KBM-7 (cell line): ENCODE results near the gene OLFML1.

Source experiments
- DNase-seq: peaks from one replicate; pipeline ENCODE4 v3.0.0-alpha.2; 2015
- in situ Hi-C: fragments of 300-500 bp; cut with MboI; formaldehyde crosslinking; loops from 2 replicates; pipeline ENCODE4 v1.14.3; 2020; ENCODE audit warnings: low sequenced_read_pairs, low pct_unique_long_range_greater_than_20kb, mixed read lengths

OLFML1 gene

GRCh38 chr11:7545611-7546010, 60.3 kb downstream of the OLFML1 start:
- in situ Hi-C loops: no loop called here
- DNase-seq: no peak

DNA sequence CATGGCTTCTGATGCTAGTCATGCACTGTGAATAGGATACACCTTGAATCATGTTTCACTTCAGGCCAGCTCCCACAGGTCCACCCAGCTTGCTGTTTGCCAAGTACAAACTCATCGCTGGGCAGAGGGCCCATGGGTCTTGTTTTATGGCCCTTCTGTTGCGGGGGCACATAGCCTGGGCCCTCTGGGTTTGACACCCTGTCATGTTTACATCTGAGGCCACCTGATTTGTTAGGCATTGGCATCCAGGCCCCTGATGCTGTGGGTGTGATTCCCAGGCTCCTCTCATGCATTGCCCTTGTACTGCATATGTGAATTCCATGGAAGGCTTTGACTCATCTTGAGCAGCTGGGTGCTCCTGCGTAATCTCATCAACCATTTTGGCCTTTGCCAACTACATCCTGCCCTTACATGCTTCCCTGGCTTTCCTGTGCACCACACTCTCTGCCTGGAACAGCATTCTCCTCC, 61.1 kb downstream of the OLFML1 start:
- no peak for DNase-seq
- in situ Hi-C loops: no loop called here

DNA sequence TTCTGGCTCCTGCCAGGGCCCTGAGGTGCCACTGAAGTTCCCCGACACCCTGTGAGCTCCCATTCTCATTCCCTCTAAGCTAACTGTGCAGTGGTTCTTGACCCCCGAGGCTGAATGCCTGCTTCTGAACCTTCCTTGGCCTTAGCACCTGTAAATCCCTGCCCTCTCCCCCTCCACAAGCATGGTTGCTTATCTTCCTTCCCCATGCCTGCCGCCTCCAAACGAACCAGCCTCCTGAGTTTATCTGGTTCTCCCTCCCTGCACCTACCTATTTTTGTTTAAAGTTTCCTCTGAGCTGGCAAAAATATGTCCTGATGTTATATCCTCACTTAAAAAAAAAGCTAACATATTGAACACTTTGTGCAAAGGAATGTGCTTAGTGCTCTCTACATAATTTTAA, 62.4 kb downstream of the OLFML1 start:
- in situ Hi-C loops: no loop called here

DNA sequence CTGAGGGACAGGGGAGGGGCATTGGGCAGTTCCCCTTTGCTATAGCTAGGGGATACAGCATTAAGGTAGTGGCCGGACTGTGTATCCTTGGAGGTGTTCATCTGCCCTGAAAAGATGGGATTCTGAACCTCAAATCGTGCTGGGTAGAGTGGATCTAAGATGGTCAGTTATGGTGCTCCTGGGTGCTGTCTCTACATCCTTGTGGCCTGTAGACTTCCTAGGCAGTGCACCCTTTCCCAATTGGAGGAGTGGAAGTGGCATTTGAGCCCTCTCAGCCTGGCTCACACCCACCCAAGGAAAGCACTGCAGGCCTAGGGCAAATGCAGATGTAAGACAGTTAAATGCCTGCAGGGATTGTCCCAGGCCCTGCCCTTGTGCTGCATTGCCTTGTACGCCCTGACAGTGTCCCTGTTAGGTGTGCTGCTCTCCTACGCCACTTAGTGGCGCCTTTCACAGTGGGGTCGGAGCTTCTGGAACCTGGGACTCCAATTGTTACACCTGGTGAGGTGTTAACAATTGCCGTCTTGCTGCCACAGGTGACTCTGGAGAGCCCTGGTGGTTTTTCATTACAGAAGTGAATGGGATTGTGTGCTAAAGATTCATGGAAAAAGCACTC, 63.5 kb downstream of the OLFML1 start:
- DNase-seq: peak; percentile 26

More for the DNA sequence above, 62.4 kb downstream of the OLFML1 start:
- DNase-seq: no peak

GRCh38 chr11:7549681-7550080, 64.4 kb downstream of the OLFML1 start:
- in situ Hi-C loops: no loop called here
- no peak for DNase-seq

More for the DNA sequence above, 63.5 kb downstream of the OLFML1 start:
- in situ Hi-C loops: no loop called here

- DNase-seq: no peak
- in situ Hi-C loops: no loop called here
Observed at GRCh38 chr11:7551571-7551970, 66.3 kb downstream of the OLFML1 start.

GRCh38 chr11:7552666-7553065, 67.4 kb downstream of the OLFML1 start:
- in situ Hi-C loops: no loop called here
- DNase-seq: no peak

DNA sequence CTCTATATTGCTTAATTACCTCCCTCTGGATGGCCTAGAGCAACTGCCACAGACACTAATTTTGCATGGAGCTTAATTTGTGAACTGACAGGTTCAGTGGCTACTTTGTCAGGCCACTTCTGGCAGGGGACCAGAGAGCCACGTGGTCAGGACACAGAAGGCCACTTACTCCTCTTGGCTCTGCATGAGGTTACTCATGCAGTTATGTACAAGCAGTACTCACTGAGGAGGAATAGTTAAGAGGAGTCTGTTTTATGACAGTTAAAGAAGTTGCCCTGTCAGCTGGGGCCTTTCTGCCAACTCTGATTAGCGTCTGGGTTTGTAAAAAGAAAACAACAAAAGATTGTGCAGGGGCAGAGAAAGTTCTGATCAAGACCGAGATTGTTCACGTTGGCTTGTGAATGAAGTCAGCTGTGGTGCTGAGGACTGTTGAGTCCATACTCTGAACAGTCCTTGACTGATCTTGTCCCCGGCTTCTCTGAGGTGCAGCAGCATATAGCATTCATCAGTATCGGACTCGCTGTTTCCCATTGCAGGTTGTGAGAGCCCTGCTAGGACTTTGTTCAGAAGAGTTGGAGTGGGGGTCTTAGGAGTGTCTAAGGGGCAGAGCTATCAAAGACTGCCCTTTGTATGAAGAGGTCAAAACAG, 69.9 kb downstream of the OLFML1 start:
- no peak for DNase-seq
- in situ Hi-C loops: no loop called here

DNA sequence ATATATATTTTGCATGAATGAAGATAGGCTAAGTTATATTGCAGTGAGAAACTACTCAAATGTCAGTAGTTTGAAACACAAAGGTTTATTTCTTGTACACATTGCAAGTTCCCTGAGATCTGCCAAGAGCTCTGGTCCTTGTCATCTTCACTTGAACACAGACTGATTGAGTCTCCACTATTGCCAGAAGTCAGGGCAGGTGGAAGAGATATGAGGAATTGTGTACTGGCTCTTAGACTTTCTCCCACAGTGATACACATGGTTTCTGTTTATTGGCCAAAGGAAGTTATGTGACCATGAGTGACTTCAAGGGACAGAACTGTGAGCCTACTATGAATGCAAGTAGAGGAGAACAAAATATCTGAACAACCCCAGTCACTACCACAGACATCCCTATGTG, 72.7 kb downstream of the OLFML1 start:
- in situ Hi-C loops: no loop called here
- DNase-seq: no peak

- no peak for DNase-seq
- in situ Hi-C loops: no loop called here
Observed at GRCh38 chr11:7559398-7560283, 74.3 kb downstream of the OLFML1 start.
